H1 (cell line): ENCODE results near the gene TBX4. TPM values are rescaled to one million over a fixed set of nuclear protein-coding genes. Genes with fewer than 3 reads are reported as not detected.

Experiments used
- CTCF ChIA-PET: fragments of 300-600 bp; sonication (Branson Sonifier 250); formaldehyde crosslinking; loops from one replicate; lab custom pipeline; 2021; ENCODE audit not compliant: partially characterized antibody; lab: Charles Lee
- POLR2A ChIA-PET: fragments of 300-600 bp; sonication (Branson Sonifier 250); formaldehyde crosslinking; loops from one replicate; lab custom pipeline; 2021; ENCODE audit warnings: inconsistent platforms; ENCODE audit not compliant: partially characterized antibody; lab: Charles Lee
- DNase-seq, 2 experiments: peaks; one replicate each; pipeline versions ENCODE4 v3.0.0 to v3.0.0-alpha.2; 2010 to 2022; ENCODE audit warnings: low spot score in 2 of 2, low read depth in 1 of 2, mixed read lengths in 1 of 2
- FAIRE-seq: peaks from 2 replicates; lab custom pipeline; 2011; peaks lifted over from hg19 to GRCh38; lab: Jason Lieb, UNC
- H2AFZ ChIP-seq: 2 replicates; pipeline ENCODE4 v1.8.1; 2012; ENCODE audit warnings: low read length, inconsistent platforms
- H2AK5ac ChIP-seq: 2 replicates; pipeline ENCODE4 v1.6.1; 2013; ENCODE audit warnings: low read depth, low read length
- H2BK120ac ChIP-seq: replicated peaks from 2 replicates; pipeline ENCODE3; 2013; ENCODE audit warnings: low read depth, low read length, inconsistent platforms
- H2BK12ac ChIP-seq: 2 replicates; pipeline ENCODE4 v1.6.1; 2013; ENCODE audit warnings: low read depth, low read length
- H2BK15ac ChIP-seq: 2 replicates; pipeline ENCODE4 v1.6.1; 2013; ENCODE audit warnings: low read length
- H2BK20ac ChIP-seq: 2 replicates; pipeline ENCODE4 v1.6.1; 2013; ENCODE audit warnings: low read length
- H2BK5ac ChIP-seq: 2 replicates; pipeline ENCODE4 v1.6.1; 2013; ENCODE audit warnings: low read depth, low read length
- H3K14ac ChIP-seq: 2 replicates; pipeline ENCODE4 v1.6.1; 2013; ENCODE audit warnings: inconsistent platforms; ENCODE audit not compliant: insufficient read length
- H3K18ac ChIP-seq: 2 replicates; pipeline ENCODE4 v1.6.1; 2013; ENCODE audit warnings: low read length; ENCODE audit errors: extremely low read depth
- H3K23ac ChIP-seq: 2 replicates; pipeline ENCODE4 v1.6.1; 2013; ENCODE audit warnings: inconsistent platforms; ENCODE audit not compliant: insufficient read length
- H3K23me2 ChIP-seq: 2 replicates; pipeline ENCODE4 v1.6.1; 2013; ENCODE audit warnings: low read depth, low read length
- H3K27ac ChIP-seq: 2 replicates; pipeline ENCODE4 v1.6.1; 2011; ENCODE audit warnings: low read depth, low read length, inconsistent platforms
- H3K27me3 ChIP-seq, 4 experiments: replicated peaks in 1 of 4; 1 replicate in 1 of 4; 2 replicates in 3 of 4; pipeline versions ENCODE4 v1.6.1 to v1.8.1; 2011 to 2013; ENCODE audit warnings: low read length in 3 of 4, mild to moderate bottlenecking in 3 of 4, inconsistent platforms in 2 of 4, mixed read lengths in 2 of 4, moderate library complexity in 1 of 4; ENCODE audit not compliant: control insufficient read depth in 3 of 4, insufficient read depth in 3 of 4; ENCODE audit errors: extremely low read depth in 1 of 4
- H3K36me3 ChIP-seq, 4 experiments: 2 replicates each; pipeline versions ENCODE4 v1.6.1 to v1.8.1; 2011 to 2013; ENCODE audit warnings: mild to moderate bottlenecking in 4 of 4, low read length in 3 of 4, moderate library complexity in 2 of 4, control low read depth in 1 of 4, inconsistent platforms in 1 of 4; ENCODE audit not compliant: insufficient read depth in 4 of 4, control insufficient read depth in 2 of 4
- H3K4ac ChIP-seq: replicated peaks from 2 replicates; pipeline ENCODE3; 2013; ENCODE audit warnings: low read length, low read depth, mixed read lengths, inconsistent platforms; ENCODE audit not compliant: insufficient read length
- H3K4me1 ChIP-seq, 4 experiments: replicated peaks in 1 of 4; 1 replicate in 1 of 4; 2 replicates in 3 of 4; pipeline versions ENCODE4 v1.6.1 to v1.8.1; 2011 to 2013; ENCODE audit warnings: low read length in 3 of 4, inconsistent platforms in 2 of 4, mixed read lengths in 1 of 4; ENCODE audit not compliant: insufficient read depth in 4 of 4, control insufficient read depth in 3 of 4
- H3K4me2 ChIP-seq, 2 experiments: 2 replicates each; pipeline versions ENCODE4 v1.6.1 to v1.8.1; 2011 to 2013; ENCODE audit warnings: low read depth in 2 of 2, low read length in 2 of 2, control low read depth in 1 of 2, inconsistent platforms in 1 of 2, mild to moderate bottlenecking in 1 of 2; ENCODE audit not compliant: insufficient read depth in 1 of 2
- H3K4me3 ChIP-seq, 4 experiments: fragments of 200-600, 300-600 bp in 1 of 4; sonication (generic), shearing (Covaris generic), sonication (Bioruptor Twin) in 1 of 4; 2 replicates each; pipeline versions ENCODE4 v1.5.1 to v1.8.1; 2011 to 2016; ENCODE audit warnings: low read length in 4 of 4, low read depth in 3 of 4, control low read depth in 2 of 4, inconsistent platforms in 2 of 4, mild to moderate bottlenecking in 2 of 4, mixed read lengths in 1 of 4, moderate library complexity in 1 of 4; ENCODE audit not compliant: insufficient read depth in 2 of 4; ENCODE audit errors: extremely low read depth in 1 of 4
- H3K56ac ChIP-seq: replicated peaks from 2 replicates; pipeline ENCODE3; 2013; ENCODE audit warnings: low read depth, mild to moderate bottlenecking, mixed read lengths, low read length, inconsistent platforms; ENCODE audit not compliant: insufficient read length
- H3K79me1 ChIP-seq: 2 replicates; pipeline ENCODE4 v1.6.1; 2013; ENCODE audit warnings: low read depth, low read length, control low read depth
- H3K79me2 ChIP-seq, 2 experiments: 2 replicates each; pipeline versions ENCODE4 v1.6.1 to v1.8.1; 2012 to 2013; ENCODE audit warnings: low read length in 2 of 2, mild to moderate bottlenecking in 2 of 2, inconsistent platforms in 1 of 2; ENCODE audit not compliant: insufficient read depth in 2 of 2, control insufficient read depth in 1 of 2
- H3K9ac ChIP-seq, 4 experiments: replicated peaks in 1 of 4; 1 replicate in 1 of 4; 2 replicates in 3 of 4; pipeline versions ENCODE4 v1.6.1 to v1.8.1; 2011 to 2013; ENCODE audit warnings: low read depth in 3 of 4, low read length in 3 of 4, control low read depth in 2 of 4, mild to moderate bottlenecking in 2 of 4, moderate library complexity in 2 of 4, inconsistent platforms in 1 of 4; ENCODE audit errors: extremely low read depth in 1 of 4
- H3K9me3 ChIP-seq, 2 experiments: 2 replicates each; pipeline versions ENCODE4 v1.6.1 to v1.8.1; 2012 to 2013; ENCODE audit warnings: mild to moderate bottlenecking in 2 of 2, moderate library complexity in 2 of 2, control low read depth in 1 of 2, inconsistent platforms in 1 of 2, low read depth in 1 of 2, low read length in 1 of 2, mixed read lengths in 1 of 2; ENCODE audit not compliant: insufficient read depth in 2 of 2
- H4K20me1 ChIP-seq, 2 experiments: replicated peaks in 1 of 2; 2 replicates each; pipeline versions ENCODE3 to v1.8.1; 2011 to 2013; ENCODE audit warnings: inconsistent platforms in 2 of 2, low read length in 2 of 2, mild to moderate bottlenecking in 1 of 2; ENCODE audit not compliant: insufficient read depth in 2 of 2, control insufficient read depth in 1 of 2
- H4K5ac ChIP-seq: 2 replicates; pipeline ENCODE4 v1.6.1; 2013; ENCODE audit warnings: low read length, low read depth, mixed read lengths, inconsistent platforms; ENCODE audit not compliant: insufficient read length
- H4K8ac ChIP-seq: 2 replicates; pipeline ENCODE4 v1.8.0; 2013; ENCODE audit warnings: mild to moderate bottlenecking, moderate library complexity, low read length, inconsistent platforms; ENCODE audit not compliant: insufficient read depth; ENCODE audit errors: extremely low read depth
- H4K91ac ChIP-seq: replicated peaks from 2 replicates; pipeline ENCODE3; 2013; ENCODE audit warnings: low read length, mixed read lengths, inconsistent platforms; ENCODE audit not compliant: insufficient read length
- RAD21 ChIP-seq, 2 experiments: IDR thresholded peaks in 1 of 2; conservative IDR thresholded peaks in 1 of 2; 2 replicates each; pipeline ENCODE4 v1.6.1; 2011; ENCODE audit warnings: low read depth in 2 of 2, low read length in 2 of 2, improper control_type of control experiment in 1 of 2, inconsistent platforms in 1 of 2, mild to moderate bottlenecking in 1 of 2, moderate library complexity in 1 of 2
- WGBS, 2 experiments: shearing (Covaris generic) in 1 of 2; methylation state at CpG; one replicate each; pipeline versions ENCODE4 v1.1.6 to v1.1.7; 2013 to 2015; ENCODE audit warnings: low lambda C conversion rate in 2 of 2, mixed read lengths in 2 of 2, inconsistent platforms in 1 of 2, low coverage in 1 of 2, missing lambda C conversion rate in 1 of 2; ENCODE audit not compliant: insufficient replicate concordance in 2 of 2, insufficient coverage in 1 of 2, insufficient read length in 1 of 2; ENCODE audit errors: extremely low coverage in 1 of 2, missing lambda C conversion rate in 1 of 2; 5-methylcytosine and 5-hydroxymethylcytosine counted together
- polyA plus RNA-seq, 7 experiments: library from polyadenylated mRNA; depleted of rRNA in 3 of 7; stranded (reverse) in 5 of 7; unstranded in 2 of 7; fragments of >200 nt in 5 of 7; fragments of 200-250 nt in 2 of 7; gene quantifications; 1 replicate in 5 of 7; 2 replicates in 1 of 7; 4 replicates in 1 of 7; pipeline versions ENCODE4 v1.2.1 to v1.2.3, GENCODE V29; 2011 to 2013; ENCODE audit warnings: missing spikeins in 2 of 7, mixed read lengths in 2 of 7
- total RNA-seq: library from RNA; stranded (reverse); fragmentation: NEBNext Ultra II Directional; extraction: Animal tissue kit (Norgen Biotek cat#: 25700); gene quantifications from 2 replicates; pipeline ENCODE4 v1.2.1, GENCODE V29; 2021

The TBX4 gene
- total and polyA plus RNA-seq, 2 of the 8 experiments (the other 6 are each of a cell fraction or from before 2014, with no cell fraction given): 0.02 TPM; not detected in 1

- CTCF ChIA-PET: interaction anchor here (0.5 to 12.2 kb wide), 9 partner anchors 11 to 839 kb away, joined by 3 to 171 read pairs (median 5); no protein-coding TSS in a partner anchor
- Histone ChIP-seq H2BK12ac (no peak overlapping the region), H3K23ac (no peak overlapping the region), H4K20me1 (no peaks in the 10 kb centered on the region), H3K27me3 (peaks cover 0 to 3% (median 0%) of the 10 kb centered on the region in 4 experiments; a peak in 2 of 7 replicates), H3K9ac (no peak overlapping the region), H4K5ac (no peak overlapping the region), H3K4me1 (0 out of 7 replicates have a peak, but pooled peaks cover 0 to 2% (median under 1%) of the 10 kb centered on the region in 4 experiments), H2BK20ac (no peak overlapping the region), H3K4me3 (no peak overlapping the region), H4K91ac (peak overlapping the region; percentile 0), H3K27ac (no peak overlapping the region), H2AFZ (no peak overlapping the region), H3K56ac (no peak overlapping the region), H2BK120ac (no peak overlapping the region), H2BK15ac (no peak overlapping the region), H4K8ac (no peak overlapping the region; the same call in 1 of the 2 replicates), H3K23me2 (no peaks in the 10 kb centered on the region), H3K79me1 (no peaks in the 10 kb centered on the region), H3K79me2 (no peaks in the 10 kb centered on the region), H3K36me3 (no peaks in the 10 kb centered on the region), H3K4me2 (no peak overlapping the region), H2AK5ac (no peak overlapping the region), H3K14ac (no peak overlapping the region), H3K9me3 (no peaks in the 10 kb centered on the region), H3K18ac (no peak overlapping the region), H3K4ac (no peak overlapping the region), H2BK5ac (no peak overlapping the region)
- 87% methylated on average over 22 of the region's 25 CpGs; no CpG with 5 or more reads in 1 of the 2 experiments for WGBS, 2 experiments
- no peak for TF ChIP-seq RAD21 (IDR thresholded peaks at IDR 0.05 in 1 of 2, conservative IDR thresholded peaks at IDR 0.05 in 1 of 2; ENCODE audit: low read depth in 2 of 2, low read length in 2 of 2)
- POLR2A ChIA-PET: no interaction called here
- DNase-seq: peak in 1 of 2 experiments; percentile 44
- FAIRE-seq: no peak
These were observed 27.5 kb downstream of the TBX4 start for GRCh38 chr17:61479493-61480413.
